Activated CD4-positive, alpha-beta T cell treated with anti-CD3 and anti-CD28 coated beads, Interleukin-2, amount 10 ng/mL, durations not matched to agents 24 days and 14 days (primary cell): ENCODE results near the gene CYP4F11. TPM values are rescaled to one million over a fixed set of nuclear protein-coding genes. Genes with fewer than 3 reads are reported as not detected.
A peak's percentile ranks its signal among the peaks of the same experiment; 100 is the strongest.
"Not testable (repeated sequence)": the region's sequence is repeated elsewhere in the genome, so short reads cannot be mapped to it uniquely, and the experiment has no call there.

Source experiments
- DNase-seq: peaks from one replicate; pipeline ENCODE4 v3.0.0; 2022
- H3K27ac Mint-ChIP-seq: one replicate; pipeline ENCODE4 v1.8.0; 2022; ENCODE audit warnings: mild to moderate bottlenecking, mixed read lengths
- H3K27me3 Mint-ChIP-seq: one replicate; pipeline ENCODE4 v1.8.0; 2022; ENCODE audit warnings: mixed read lengths
- H3K36me3 Mint-ChIP-seq: one replicate; pipeline ENCODE4 v1.8.0; 2022; ENCODE audit warnings: low read depth, mild to moderate bottlenecking, mixed read lengths
- H3K4me1 Mint-ChIP-seq: one replicate; pipeline ENCODE4 v1.8.0; 2021; ENCODE audit warnings: mixed read lengths
- H3K4me3 Mint-ChIP-seq: one replicate; pipeline ENCODE4 v1.8.0; 2022; ENCODE audit warnings: mild to moderate bottlenecking, moderate library complexity, mixed read lengths
- H3K9me3 Mint-ChIP-seq: one replicate; pipeline ENCODE4 v1.8.0; 2021; ENCODE audit warnings: mixed read lengths
- intact Hi-C: fragments of 100-400 bp; cut with micrococcal nuclease; formaldehyde crosslinking; loops from one replicate; pipeline ENCODE4 v1.15.1; 2023
- total RNA-seq: library from RNA; stranded (reverse); gene quantifications from 2 replicates; pipeline ENCODE4 v1.2.3, GENCODE V29; 2022

The CYP4F11 gene
- total RNA-seq = not detected in 2 replicates

- Mint-ChIP-seq H3K9me3 (peaks cover 10% of the 10 kb centered on the region), H3K4me3 (no peak within 1 kb of the TSS), H3K4me1 (no peaks in the 10 kb centered on the region), H3K36me3 (peaks cover 3% of the 10 kb centered on the region), H3K27me3 (peaks cover 6% of the 10 kb centered on the region), H3K27ac (peak within 1 kb of the TSS; percentile 17)
- intact Hi-C loops = no loop called here
- peak; percentile 39 for DNase-seq
Observed at GRCh38 chr19:15934332-15935078, at the start of gene CYP4F11. TSS of gene CYP4F11 (minus strand) at chr19:15934529. CDS start at chr19:15934408, 121 bp downstream.

GRCh38 chr19:15979293-15979692, 45.0 kb upstream of the CYP4F11 start:
- no peak for DNase-seq
- no peaks in the 10 kb centered on the region for H3K36me3 Mint-ChIP-seq
- H3K4me1 Mint-ChIP-seq = no peaks in the 10 kb centered on the region
- H3K27ac Mint-ChIP-seq = no peak overlapping the region
- H3K27me3 Mint-ChIP-seq = peaks cover 8% of the 10 kb centered on the region
- intact Hi-C loops = no loop called here
- no peak overlapping the region for H3K4me3 Mint-ChIP-seq
- H3K9me3 Mint-ChIP-seq = peaks cover 5% of the 10 kb centered on the region

GRCh38 chr19:15977690-15978089, 43.4 kb upstream of the CYP4F11 start:
- intact Hi-C loops = no loop called here
- H3K4me3 Mint-ChIP-seq = no peak overlapping the region
- H3K27me3 Mint-ChIP-seq = peaks cover 6% of the 10 kb centered on the region
- no peaks in the 10 kb centered on the region for H3K36me3 Mint-ChIP-seq
- H3K27ac Mint-ChIP-seq = no peak overlapping the region
- H3K9me3 Mint-ChIP-seq = no peaks in the 10 kb centered on the region
- H3K4me1 Mint-ChIP-seq = no peaks in the 10 kb centered on the region
- no peak for DNase-seq

GRCh38 chr19:15976836-15977689, 42.7 kb upstream of the CYP4F11 start:
- Mint-ChIP-seq H3K4me3 (no peak overlapping the region), H3K27ac (no peak overlapping the region), H3K9me3 (no peaks in the 10 kb centered on the region), H3K27me3 (peaks cover 9% of the 10 kb centered on the region), H3K4me1 (no peaks in the 10 kb centered on the region), H3K36me3 (no peaks in the 10 kb centered on the region)
- intact Hi-C loops = no loop called here
- no peak for DNase-seq

- Mint-ChIP-seq H3K4me3 (no peak overlapping the region), H3K4me1 (no peaks in the 10 kb centered on the region), H3K36me3 (no peaks in the 10 kb centered on the region), H3K27ac (no peak overlapping the region), H3K27me3 (peaks cover 16% of the 10 kb centered on the region), H3K9me3 (no peaks in the 10 kb centered on the region)
- DNase-seq = no peak
- intact Hi-C loops = no loop called here
Observed at GRCh38 chr19:15974856-15975255, 40.5 kb upstream of the CYP4F11 start.

DNA sequence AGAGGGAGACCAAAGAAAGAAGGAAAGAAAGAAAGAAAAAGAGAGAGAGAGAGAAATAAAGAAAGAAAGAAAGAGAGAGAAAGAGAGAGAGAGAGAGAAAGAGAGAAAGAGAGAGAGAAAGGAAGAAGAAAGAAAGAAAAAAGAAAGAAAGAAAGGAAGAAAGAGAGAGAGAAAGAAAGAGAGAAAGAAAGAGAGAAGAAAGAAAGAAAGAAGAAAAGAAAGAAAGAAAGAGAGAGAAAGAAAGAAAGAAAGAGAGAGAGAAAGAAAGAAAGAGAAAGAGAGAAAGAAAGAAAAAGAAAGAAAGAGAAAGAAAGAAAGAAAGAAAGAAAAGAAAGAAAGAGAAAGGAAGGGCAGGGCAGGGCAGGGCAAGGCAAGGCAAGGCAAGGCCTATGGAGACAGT, 37.7 kb upstream of the CYP4F11 start:
- intact Hi-C loops, H3K9me3 Mint-ChIP-seq, H3K27ac Mint-ChIP-seq, H3K4me1 Mint-ChIP-seq, H3K36me3 Mint-ChIP-seq, H3K4me3 Mint-ChIP-seq, DNase-seq: not testable (repeated sequence)
- peaks cover 19% of the 10 kb centered on the region for H3K27me3 Mint-ChIP-seq

DNA sequence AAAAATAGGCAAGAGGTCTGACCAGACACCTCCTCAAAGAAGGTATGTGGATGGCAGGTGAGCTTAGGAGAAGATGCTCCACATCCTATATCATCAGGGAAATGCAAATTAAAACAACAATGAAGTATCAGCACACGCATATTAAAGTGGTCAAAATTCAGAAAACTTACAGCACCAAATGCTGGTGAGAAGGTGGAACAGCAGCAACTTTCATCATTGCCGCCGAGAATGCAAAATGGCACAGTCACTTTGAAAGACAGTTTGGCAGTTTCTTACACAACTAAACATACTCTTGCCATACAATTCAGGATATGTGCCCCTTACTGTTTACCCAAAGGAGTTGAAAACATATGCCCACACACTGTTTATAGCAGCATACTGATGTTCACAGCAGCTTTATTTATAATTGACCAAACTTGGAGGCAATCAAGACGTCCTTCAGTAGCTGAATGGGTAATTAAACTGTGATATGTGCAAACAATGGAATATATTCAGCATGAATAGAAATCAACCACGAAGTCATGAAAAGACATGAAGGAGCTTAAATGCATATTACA, 37.0 kb upstream of the CYP4F11 start:
- no peak overlapping the region for H3K4me3 Mint-ChIP-seq
- H3K9me3 Mint-ChIP-seq = no peaks in the 10 kb centered on the region
- peaks cover 19% of the 10 kb centered on the region for H3K27me3 Mint-ChIP-seq
- intact Hi-C loops = no loop called here
- no peaks in the 10 kb centered on the region for H3K4me1 Mint-ChIP-seq
- DNase-seq = peak; percentile 52
- no peak overlapping the region for H3K27ac Mint-ChIP-seq
- H3K36me3 Mint-ChIP-seq = no peaks in the 10 kb centered on the region

DNA sequence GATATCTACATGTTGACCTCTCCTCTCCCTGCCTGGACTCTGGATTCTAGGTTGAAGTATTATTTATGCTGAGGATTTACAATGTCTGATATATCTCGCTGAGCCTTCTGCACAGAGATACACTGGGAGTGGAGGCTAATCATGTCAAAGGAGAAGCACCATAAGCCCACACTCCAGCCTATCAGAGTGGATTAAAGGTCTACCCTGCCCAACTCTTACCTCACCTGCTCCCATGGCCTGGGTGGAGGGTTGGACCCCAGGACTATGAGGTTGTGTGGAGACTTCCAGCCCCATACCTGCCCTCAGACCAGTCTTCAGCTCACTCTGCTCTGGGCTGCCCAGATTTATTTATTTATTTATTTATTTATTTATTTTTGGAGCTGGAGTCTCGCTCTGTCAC, 29.9 kb upstream of the CYP4F11 start:
- H3K27me3 Mint-ChIP-seq = peaks cover 1% of the 10 kb centered on the region
- no peak overlapping the region for H3K4me3 Mint-ChIP-seq
- DNase-seq = peak; percentile 24
- intact Hi-C loops = no loop called here
- no peaks in the 10 kb centered on the region for H3K36me3 Mint-ChIP-seq
- no peaks in the 10 kb centered on the region for H3K4me1 Mint-ChIP-seq
- H3K9me3 Mint-ChIP-seq = no peaks in the 10 kb centered on the region
- H3K27ac Mint-ChIP-seq = no peak overlapping the region

DNA sequence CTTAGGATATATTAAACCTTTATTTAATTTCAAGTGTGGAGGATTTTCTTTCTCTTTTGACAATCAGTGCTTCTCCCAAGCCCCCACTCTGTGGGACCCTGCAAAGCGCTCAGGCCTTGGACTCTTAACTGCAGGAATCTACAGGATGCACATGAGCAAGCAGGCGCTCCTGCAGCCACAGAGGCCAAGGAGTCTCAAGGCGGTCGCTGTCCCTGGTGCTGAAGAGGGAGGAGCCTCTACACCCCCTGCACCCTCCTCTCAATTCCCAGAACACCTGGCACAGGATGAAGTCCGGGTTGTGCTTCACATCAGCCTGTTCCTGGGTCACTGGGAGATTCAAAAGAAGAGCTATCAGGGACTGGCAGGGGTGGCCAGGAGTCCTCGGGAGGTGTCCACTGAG, 28.0 kb upstream of the CYP4F11 start:
- Mint-ChIP-seq H3K27me3 (no peaks in the 10 kb centered on the region), H3K4me3 (no peak overlapping the region), H3K4me1 (no peaks in the 10 kb centered on the region), H3K27ac (no peak overlapping the region), H3K36me3 (no peaks in the 10 kb centered on the region), H3K9me3 (no peaks in the 10 kb centered on the region)
- intact Hi-C loops = no loop called here
- DNase-seq = peak; percentile 58

- Mint-ChIP-seq H3K36me3 (no peaks in the 10 kb centered on the region), H3K27me3 (peaks cover 13% of the 10 kb centered on the region), H3K27ac (no peak overlapping the region), H3K4me3 (no peak overlapping the region), H3K9me3 (no peaks in the 10 kb centered on the region), H3K4me1 (no peaks in the 10 kb centered on the region)
- intact Hi-C loops = no loop called here
- no peak for DNase-seq
Observed at GRCh38 chr19:15954820-15955219, 20.5 kb upstream of the CYP4F11 start.

GRCh38 chr19:15948223-15949058, 14.1 kb upstream of the CYP4F11 start, which contains the start of gene OR10H4:
TSS of gene OR10H4 (plus strand) at chr19:15949008. CDS start at chr19:15949008, 0 bp downstream.
- Mint-ChIP-seq H3K27ac (no peak within 1 kb of the TSS), H3K4me1 (no peaks in the 10 kb centered on the region), H3K36me3 (no peaks in the 10 kb centered on the region), H3K4me3 (no peak within 1 kb of the TSS), H3K9me3 (peaks cover 12% of the 10 kb centered on the region), H3K27me3 (peaks cover 13% of the 10 kb centered on the region)
- intact Hi-C loops = no loop called here
- no peak for DNase-seq

- peaks cover 12% of the 10 kb centered on the region for H3K9me3 Mint-ChIP-seq
- H3K4me1 Mint-ChIP-seq = no peaks in the 10 kb centered on the region
- no peaks in the 10 kb centered on the region for H3K36me3 Mint-ChIP-seq
- intact Hi-C loops = no loop called here
- no peak for DNase-seq
- no peak overlapping the region for H3K27ac Mint-ChIP-seq
- H3K4me3 Mint-ChIP-seq = no peak overlapping the region
- H3K27me3 Mint-ChIP-seq = peaks cover 6% of the 10 kb centered on the region
Observed at GRCh38 chr19:15945301-15945700, 11.0 kb upstream of the CYP4F11 start.

GRCh38 chr19:15944401-15944800, 10.1 kb upstream of the CYP4F11 start:
- DNase-seq = no peak
- no peaks in the 10 kb centered on the region for H3K36me3 Mint-ChIP-seq
- peaks cover 10% of the 10 kb centered on the region for H3K9me3 Mint-ChIP-seq
- H3K27me3 Mint-ChIP-seq = peaks cover 6% of the 10 kb centered on the region
- intact Hi-C loops = no loop called here
- H3K27ac Mint-ChIP-seq = no peak overlapping the region
- no peak overlapping the region for H3K4me3 Mint-ChIP-seq
- H3K4me1 Mint-ChIP-seq = no peaks in the 10 kb centered on the region
